GM18870 (cell line): Measurements from ENCODE around the gene SALL1.

Experiments used
- ATAC-seq: cut with Tn5 transposase; IDR thresholded peaks from one replicate; pipeline ENCODE4 v1.9.1; 2021; ENCODE audit warnings: moderate library complexity; ENCODE audit not compliant: unreplicated experiment

Gene SALL1

GRCh38 chr16:51114382-51114781 lies 36.7 kb downstream of the SALL1 start:
- ATAC-seq, result no peak

DNA sequence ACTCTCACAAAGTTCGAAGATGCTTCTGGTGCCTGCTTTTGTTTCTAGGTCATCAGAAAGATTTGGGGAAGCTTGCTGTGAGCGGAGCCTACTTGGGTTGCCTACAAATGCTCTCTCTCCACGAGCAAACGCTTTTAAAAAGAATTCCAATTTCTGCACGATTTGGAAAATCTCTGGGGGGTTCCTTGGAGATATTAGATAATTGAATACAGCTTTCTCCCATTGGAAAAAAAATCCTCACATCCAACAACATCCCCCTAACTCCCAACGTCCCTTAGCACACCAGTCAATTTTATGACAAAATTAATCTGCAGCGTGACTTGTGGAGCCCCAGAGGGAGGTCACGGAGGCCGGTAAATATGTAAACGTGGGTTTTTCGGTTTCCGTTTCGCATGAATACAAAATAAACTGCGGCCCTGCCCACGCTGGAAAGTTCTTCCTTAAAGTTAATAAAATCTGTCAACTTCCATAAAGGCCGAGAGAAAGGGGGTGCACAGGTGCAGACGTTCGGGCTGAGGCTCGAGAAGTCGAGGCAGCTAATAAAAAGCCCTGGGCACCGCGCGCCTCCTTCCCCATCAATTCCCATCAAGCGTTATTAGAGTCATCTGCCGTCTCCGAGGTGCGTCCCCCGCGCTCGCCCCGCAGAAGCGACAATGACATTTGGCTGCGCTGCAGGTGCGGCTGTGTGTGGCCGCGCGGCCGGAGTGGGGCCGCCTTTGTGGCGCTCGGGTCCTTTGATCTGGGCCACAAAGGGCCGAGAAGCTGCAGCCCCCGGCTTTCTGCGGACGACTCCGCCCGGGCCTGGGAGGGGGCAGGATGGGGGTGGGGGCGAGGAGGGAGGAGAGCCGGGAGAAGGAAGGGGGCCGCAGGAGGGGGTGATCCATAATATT lies 37.6 kb downstream of the SALL1 start:
- ATAC-seq, result no peak

- no peak for ATAC-seq
These were observed 38.7 kb downstream of the SALL1 start for GRCh38 chr16:51112323-51112722.

DNA sequence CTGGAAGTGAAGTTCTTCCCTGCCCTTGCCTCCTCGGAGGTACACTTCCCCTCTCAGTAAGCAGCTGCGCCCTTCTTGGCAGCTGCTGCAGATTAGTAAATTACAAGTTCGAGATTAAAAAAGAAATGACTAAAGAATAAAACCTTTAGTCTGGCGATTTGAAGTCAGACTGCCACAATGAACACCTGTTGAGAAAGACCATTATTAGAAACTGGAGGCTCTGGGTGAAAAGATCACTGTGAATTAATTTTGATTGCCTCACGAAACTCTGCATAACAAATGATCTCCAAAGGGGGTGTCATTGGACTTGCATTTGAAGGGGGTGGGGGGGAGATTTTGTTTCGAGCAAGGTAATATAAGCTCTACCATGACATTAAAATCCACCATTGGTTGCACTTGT lies 39.3 kb downstream of the SALL1 start:
- no peak for ATAC-seq

GRCh38 chr16:51110700-51111157 lies 40.3 kb downstream of the SALL1 start:
- no peak for ATAC-seq

- ATAC-seq, result no peak
These were observed 41.9 kb downstream of the SALL1 start for GRCh38 chr16:51109173-51109572.

GRCh38 chr16:51107742-51108141 lies 43.3 kb downstream of the SALL1 start:
- no peak for ATAC-seq

GRCh38 chr16:51106535-51106934 lies 44.5 kb downstream of the SALL1 start:
- ATAC-seq, result no peak

- no peak for ATAC-seq
These were observed 47.5 kb downstream of the SALL1 start for GRCh38 chr16:51103590-51103989.

- no peak for ATAC-seq
These were observed 53.3 kb downstream of the SALL1 start for GRCh38 chr16:51097729-51098128.

DNA sequence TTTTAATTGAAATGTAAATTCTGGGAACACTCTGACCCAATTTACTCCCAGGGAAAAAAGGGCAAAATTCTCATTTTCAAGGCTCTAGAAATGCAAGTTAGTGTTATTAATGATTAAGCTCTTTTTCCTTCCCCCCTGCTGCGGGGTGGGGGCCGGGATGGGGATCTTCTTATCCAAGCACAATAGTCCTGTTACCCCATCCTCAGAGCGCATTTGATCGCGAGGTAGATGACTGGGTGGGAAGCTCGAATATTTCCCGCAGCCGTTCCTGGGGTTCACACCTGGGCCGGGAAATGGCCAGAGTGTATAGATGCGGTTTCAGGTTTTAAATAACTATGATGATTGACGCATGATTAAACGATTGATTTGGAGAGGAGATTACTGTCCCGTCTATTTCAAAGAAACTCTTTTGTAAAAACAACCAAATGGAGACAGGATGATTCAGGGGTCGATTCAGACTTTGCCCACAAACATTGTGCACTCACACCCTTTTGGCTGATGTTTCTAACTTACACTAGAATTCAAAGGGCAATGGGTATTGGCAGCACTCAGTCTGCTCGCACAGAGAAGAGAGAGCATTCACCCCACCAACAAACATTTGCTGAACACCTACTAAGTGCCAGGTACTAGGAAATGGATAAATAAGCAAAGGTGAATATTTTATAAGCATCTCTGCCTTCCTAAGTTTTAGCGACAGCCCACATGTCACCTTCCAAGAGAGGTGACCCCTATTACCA lies 55.0 kb downstream of the SALL1 start:
- ATAC-seq, result no peak

- ATAC-seq, result no peak
These were observed 55.8 kb downstream of the SALL1 start for GRCh38 chr16:51095084-51095881.

- no peak for ATAC-seq
These were observed 57.3 kb downstream of the SALL1 start for GRCh38 chr16:51093726-51094280.
